ENCODE results near the gene DLL3.

DNA sequence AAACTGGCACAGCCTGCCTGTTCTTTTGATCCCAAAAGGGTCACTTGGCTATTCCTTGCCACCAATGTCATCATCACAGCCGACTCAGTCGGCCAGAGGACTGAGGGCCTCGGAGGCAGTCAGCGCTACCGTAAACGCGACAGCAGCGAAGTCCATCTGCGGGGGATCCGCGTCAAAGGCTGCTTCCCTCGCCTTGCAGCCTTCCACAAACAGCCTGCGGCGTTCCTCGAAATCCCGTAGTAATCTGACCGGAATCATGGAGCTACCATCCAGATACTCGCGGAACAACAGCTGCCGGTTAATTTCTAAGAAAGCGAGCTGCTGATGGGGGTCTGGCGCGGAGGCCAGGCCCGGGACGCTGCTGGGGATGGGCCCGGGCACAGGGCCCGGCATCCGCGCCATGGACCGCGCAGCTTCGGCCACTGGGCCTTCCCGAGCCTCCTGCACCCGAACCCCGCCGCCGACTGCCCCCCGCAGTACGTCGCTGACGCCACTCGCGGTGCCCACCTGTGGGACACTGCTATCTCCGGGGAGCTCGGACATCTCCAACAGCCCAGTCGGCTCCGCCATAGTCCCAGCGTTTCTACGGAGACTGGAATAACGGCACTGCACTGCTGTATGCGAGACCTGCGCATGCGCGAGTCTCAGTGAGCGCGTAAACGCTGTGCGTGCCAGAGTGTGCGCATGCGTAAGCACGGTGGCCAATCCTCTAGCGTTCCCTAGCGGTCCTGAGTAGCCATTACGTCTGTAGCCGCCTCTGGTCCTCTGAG lies 33.7 kb downstream of the DLL3 start, which contains the start of gene EID2B:
- TF ChIP-seq, protein P1, sequence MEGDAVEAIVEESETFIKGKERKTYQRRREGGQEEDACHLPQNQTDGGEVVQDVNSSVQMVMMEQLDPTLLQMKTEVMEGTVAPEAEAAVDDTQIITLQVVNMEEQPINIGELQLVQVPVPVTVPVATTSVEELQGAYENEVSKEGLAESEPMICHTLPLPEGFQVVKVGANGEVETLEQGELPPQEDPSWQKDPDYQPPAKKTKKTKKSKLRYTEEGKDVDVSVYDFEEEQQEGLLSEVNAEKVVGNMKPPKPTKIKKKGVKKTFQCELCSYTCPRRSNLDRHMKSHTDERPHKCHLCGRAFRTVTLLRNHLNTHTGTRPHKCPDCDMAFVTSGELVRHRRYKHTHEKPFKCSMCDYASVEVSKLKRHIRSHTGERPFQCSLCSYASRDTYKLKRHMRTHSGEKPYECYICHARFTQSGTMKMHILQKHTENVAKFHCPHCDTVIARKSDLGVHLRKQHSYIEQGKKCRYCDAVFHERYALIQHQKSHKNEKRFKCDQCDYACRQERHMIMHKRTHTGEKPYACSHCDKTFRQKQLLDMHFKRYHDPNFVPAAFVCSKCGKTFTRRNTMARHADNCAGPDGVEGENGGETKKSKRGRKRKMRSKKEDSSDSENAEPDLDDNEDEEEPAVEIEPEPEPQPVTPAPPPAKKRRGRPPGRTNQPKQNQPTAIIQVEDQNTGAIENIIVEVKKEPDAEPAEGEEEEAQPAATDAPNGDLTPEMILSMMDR (conservative IDR thresholded peaks at IDR 0.05; ENCODE audit: low read length): peak; percentile 91
- no peak for TF ChIP-seq EZH2phosphoT487 (IDR thresholded peaks at IDR 0.05; ENCODE audit: borderline replicate concordance, low read depth, low read length)
